HL-60 (cell line): Measurements from ENCODE around the gene ITSN1.

Source experiments
- DNase-seq, 2 experiments: peaks; one replicate each; pipeline ENCODE4 v3.0.0-alpha.2; 2010 to 2020; ENCODE audit warnings: low read depth in 1 of 2, low spot score in 1 of 2
- H3K27ac ChIP-seq: fragments of 250-450 bp; sonication (Bioruptor Pico); replicated peaks from 2 replicates; pipeline ENCODE4 v1.5.1; 2020; ENCODE audit warnings: mild to moderate bottlenecking, moderate library complexity
- H3K27me3 ChIP-seq: fragments of 250-450 bp; sonication (Bioruptor Pico); 2 replicates; pipeline ENCODE4 v1.5.1; 2021; ENCODE audit warnings: mild to moderate bottlenecking, moderate library complexity; ENCODE audit not compliant: insufficient read depth, poor library complexity, severe bottlenecking
- H3K4me3 ChIP-seq: replicated peaks from 2 replicates; pipeline ENCODE4 v1.5.1; 2011; ENCODE audit warnings: mild to moderate bottlenecking, control low read depth, low read length; ENCODE audit not compliant: insufficient read depth
- GABPA ChIP-seq: IDR thresholded peaks from 2 replicates; pipeline ENCODE4 v1.6.1; 2012; ENCODE audit warnings: low read depth
- POLR2AphosphoS5 ChIP-seq: IDR thresholded peaks from 2 replicates; pipeline ENCODE4 v1.6.1; 2012; ENCODE audit warnings: low read depth
- SPI1 ChIP-seq: IDR thresholded peaks from 2 replicates; pipeline ENCODE4 v1.6.1; 2012; ENCODE audit warnings: low read depth, mild to moderate bottlenecking, borderline replicate concordance
- TF ChIP-seq, protein P1 (sequence below): IDR thresholded peaks from 2 replicates; pipeline ENCODE4 v1.6.1; 2012; ENCODE audit warnings: low read depth; ENCODE audit not compliant: insufficient replicate concordance
- TF ChIP-seq, protein P2 (sequence below): IDR thresholded peaks from one replicate; pipeline ENCODE4 v1.5.1; 2011; ENCODE audit warnings: low read length, control low read depth, inconsistent platforms; ENCODE audit not compliant: insufficient read depth

ITSN1 gene

DNA sequence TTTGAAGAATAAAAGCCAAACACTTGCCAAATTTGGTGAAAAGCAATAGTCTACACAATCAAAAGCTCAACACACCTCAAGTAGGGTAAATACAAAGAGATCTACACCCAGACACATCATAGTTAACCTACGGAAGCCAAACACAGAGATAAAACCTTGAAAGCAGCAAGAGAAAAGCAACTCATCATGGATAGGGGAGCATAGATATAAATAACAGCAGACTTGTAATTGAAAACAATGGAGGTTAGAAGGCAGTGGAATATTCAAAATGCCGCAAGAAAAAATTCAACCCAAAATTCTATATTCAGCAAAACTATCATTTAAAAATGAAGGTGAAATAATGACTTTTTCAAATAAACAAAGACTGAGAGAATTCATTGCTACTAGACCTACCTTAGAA lies 105.1 kb downstream of the ITSN1 start:
- no peaks in the 10 kb centered on the region for H3K27me3 ChIP-seq
- no peak for DNase-seq
- no peak overlapping the region for H3K4me3 ChIP-seq
- TF ChIP-seq, protein P1, sequence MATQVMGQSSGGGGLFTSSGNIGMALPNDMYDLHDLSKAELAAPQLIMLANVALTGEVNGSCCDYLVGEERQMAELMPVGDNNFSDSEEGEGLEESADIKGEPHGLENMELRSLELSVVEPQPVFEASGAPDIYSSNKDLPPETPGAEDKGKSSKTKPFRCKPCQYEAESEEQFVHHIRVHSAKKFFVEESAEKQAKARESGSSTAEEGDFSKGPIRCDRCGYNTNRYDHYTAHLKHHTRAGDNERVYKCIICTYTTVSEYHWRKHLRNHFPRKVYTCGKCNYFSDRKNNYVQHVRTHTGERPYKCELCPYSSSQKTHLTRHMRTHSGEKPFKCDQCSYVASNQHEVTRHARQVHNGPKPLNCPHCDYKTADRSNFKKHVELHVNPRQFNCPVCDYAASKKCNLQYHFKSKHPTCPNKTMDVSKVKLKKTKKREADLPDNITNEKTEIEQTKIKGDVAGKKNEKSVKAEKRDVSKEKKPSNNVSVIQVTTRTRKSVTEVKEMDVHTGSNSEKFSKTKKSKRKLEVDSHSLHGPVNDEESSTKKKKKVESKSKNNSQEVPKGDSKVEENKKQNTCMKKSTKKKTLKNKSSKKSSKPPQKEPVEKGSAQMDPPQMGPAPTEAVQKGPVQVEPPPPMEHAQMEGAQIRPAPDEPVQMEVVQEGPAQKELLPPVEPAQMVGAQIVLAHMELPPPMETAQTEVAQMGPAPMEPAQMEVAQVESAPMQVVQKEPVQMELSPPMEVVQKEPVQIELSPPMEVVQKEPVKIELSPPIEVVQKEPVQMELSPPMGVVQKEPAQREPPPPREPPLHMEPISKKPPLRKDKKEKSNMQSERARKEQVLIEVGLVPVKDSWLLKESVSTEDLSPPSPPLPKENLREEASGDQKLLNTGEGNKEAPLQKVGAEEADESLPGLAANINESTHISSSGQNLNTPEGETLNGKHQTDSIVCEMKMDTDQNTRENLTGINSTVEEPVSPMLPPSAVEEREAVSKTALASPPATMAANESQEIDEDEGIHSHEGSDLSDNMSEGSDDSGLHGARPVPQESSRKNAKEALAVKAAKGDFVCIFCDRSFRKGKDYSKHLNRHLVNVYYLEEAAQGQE = no peak
- TF ChIP-seq GABPA (no peak), SPI1 (no peak), POLR2AphosphoS5 (no peak)
- TF ChIP-seq, protein P2, sequence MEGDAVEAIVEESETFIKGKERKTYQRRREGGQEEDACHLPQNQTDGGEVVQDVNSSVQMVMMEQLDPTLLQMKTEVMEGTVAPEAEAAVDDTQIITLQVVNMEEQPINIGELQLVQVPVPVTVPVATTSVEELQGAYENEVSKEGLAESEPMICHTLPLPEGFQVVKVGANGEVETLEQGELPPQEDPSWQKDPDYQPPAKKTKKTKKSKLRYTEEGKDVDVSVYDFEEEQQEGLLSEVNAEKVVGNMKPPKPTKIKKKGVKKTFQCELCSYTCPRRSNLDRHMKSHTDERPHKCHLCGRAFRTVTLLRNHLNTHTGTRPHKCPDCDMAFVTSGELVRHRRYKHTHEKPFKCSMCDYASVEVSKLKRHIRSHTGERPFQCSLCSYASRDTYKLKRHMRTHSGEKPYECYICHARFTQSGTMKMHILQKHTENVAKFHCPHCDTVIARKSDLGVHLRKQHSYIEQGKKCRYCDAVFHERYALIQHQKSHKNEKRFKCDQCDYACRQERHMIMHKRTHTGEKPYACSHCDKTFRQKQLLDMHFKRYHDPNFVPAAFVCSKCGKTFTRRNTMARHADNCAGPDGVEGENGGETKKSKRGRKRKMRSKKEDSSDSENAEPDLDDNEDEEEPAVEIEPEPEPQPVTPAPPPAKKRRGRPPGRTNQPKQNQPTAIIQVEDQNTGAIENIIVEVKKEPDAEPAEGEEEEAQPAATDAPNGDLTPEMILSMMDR = no peak
- no peak overlapping the region for H3K27ac ChIP-seq

DNA sequence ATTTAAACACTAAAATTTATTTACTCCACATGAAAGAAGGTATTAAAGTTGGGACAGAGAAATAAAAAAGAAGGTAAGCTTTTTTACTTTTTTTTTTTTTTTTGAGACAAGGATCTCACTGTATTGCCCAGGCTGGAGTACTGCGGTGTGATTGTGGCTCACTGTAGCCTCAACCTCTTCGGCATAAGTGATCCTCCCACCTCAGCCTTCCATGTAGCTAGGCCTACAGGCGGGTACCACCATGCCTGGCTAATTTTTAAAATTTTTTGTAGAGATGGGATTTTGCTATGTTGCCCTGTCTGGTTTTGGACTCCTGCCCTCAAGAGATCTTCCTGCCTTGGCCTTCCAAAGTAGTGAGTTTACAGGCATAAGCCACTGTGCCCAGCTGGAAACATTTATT lies 106.6 kb downstream of the ITSN1 start:
- TF ChIP-seq POLR2AphosphoS5 (no peak), SPI1 (no peak), GABPA (no peak)
- TF ChIP-seq, protein P2 = no peak
- TF ChIP-seq, protein P1 = no peak
- no peak overlapping the region for H3K27ac ChIP-seq
- H3K27me3 ChIP-seq = no peaks in the 10 kb centered on the region
- DNase-seq = no peak
- H3K4me3 ChIP-seq = no peak overlapping the region

DNA sequence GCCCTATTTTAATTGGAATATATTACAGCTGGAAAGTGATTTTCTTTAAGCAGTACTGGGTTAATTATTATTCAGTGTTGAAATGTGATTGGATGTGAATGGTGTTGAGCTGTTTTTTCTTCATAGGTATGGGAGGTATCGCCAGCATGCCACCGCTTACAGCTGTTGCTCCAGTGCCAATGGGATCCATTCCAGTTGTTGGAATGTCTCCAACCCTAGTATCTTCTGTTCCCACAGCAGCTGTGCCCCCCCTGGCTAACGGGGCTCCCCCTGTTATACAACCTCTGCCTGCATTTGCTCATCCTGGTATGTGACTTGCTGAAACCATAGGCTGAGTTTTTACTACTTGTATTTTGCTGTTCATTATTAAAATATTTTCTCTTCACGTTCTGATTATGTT lies 107.7 kb downstream of the ITSN1 start:
- no peak overlapping the region for H3K27ac ChIP-seq
- H3K4me3 ChIP-seq = no peak overlapping the region
- DNase-seq = no peak
- H3K27me3 ChIP-seq = no peaks in the 10 kb centered on the region
- TF ChIP-seq, protein P2 = no peak
- no peak for TF ChIP-seq POLR2AphosphoS5
- TF ChIP-seq SPI1 = no peak
- TF ChIP-seq, protein P1 = no peak
- TF ChIP-seq GABPA = no peak
